SK-N-DZ (cell line): Measurements from ENCODE around the gene ARHGAP9. TPM values are rescaled to one million over a fixed set of nuclear protein-coding genes. Genes with fewer than 3 reads are reported as not detected.

ENCODE experiments used
- DNase-seq: peaks from one replicate; pipeline ENCODE4 v3.0.0-alpha.2; 2015; ENCODE audit warnings: low spot score
- polyA plus RNA-seq, 2 experiments: library from polyadenylated mRNA; depleted of rRNA; stranded (reverse); fragments of >200 nt; gene quantifications; 2 replicates each; pipeline ENCODE4 v1.2.3, GENCODE V29; 2014

ARHGAP9 gene
- polyA plus RNA-seq (2014; cell fraction: cytosol; rRNA removed) = 7.6 and 8.1 TPM in 2 replicates
- 6.2 and 8.1 TPM in 2 replicates for polyA plus RNA-seq (2014; cell fraction: nucleus; rRNA removed)

GRCh38 chr12:57479376-57480115 lies at the start of gene ARHGAP9:
ARHGAP9 (minus strand) TSS chr12:57479866; CDS start chr12:57479406, 460 bp downstream.
- DNase-seq = no peak

GRCh38 chr12:57528831-57529555 lies 49.3 kb upstream of the ARHGAP9 start:
- no peak for DNase-seq

GRCh38 chr12:57528176-57528575 lies 48.5 kb upstream of the ARHGAP9 start:
- DNase-seq = no peak

- no peak for DNase-seq
Observed at GRCh38 chr12:57527184-57527583, 47.5 kb upstream of the ARHGAP9 start.

GRCh38 chr12:57526477-57527126 lies 46.9 kb upstream of the ARHGAP9 start:
- no peak for DNase-seq

GRCh38 chr12:57525615-57526383 lies 46.1 kb upstream of the ARHGAP9 start:
- DNase-seq = no peak

GRCh38 chr12:57524814-57525614 lies 45.3 kb upstream of the ARHGAP9 start:
- peak; percentile 48 for DNase-seq

- DNase-seq = no peak
Observed at GRCh38 chr12:57523706-57524614, 44.3 kb upstream of the ARHGAP9 start.

GRCh38 chr12:57522887-57523705 lies 43.4 kb upstream of the ARHGAP9 start:
- peak; percentile 62 for DNase-seq

- DNase-seq = peak; percentile 89
Observed at GRCh38 chr12:57522011-57522886, 42.6 kb upstream of the ARHGAP9 start, which contains the start of gene MBD6. MBD6 (plus strand) TSS chr12:57522824; CDS start chr12:57524304, 1,480 bp downstream.

GRCh38 chr12:57521525-57522010 lies 41.9 kb upstream of the ARHGAP9 start:
- peak; percentile 81 for DNase-seq

GRCh38 chr12:57520053-57520818 lies 40.6 kb upstream of the ARHGAP9 start, which contains the start of gene DDIT3:
DDIT3 (minus strand) TSS chr12:57520514; CDS start chr12:57517406, 3,108 bp downstream.
- peak; percentile 99 for DNase-seq

GRCh38 chr12:57519796-57520052 lies 40.1 kb upstream of the ARHGAP9 start:
- DNase-seq = peak; percentile 62

GRCh38 chr12:57518920-57519795 lies 39.5 kb upstream of the ARHGAP9 start:
- DNase-seq = no peak

GRCh38 chr12:57518176-57518919 lies 38.7 kb upstream of the ARHGAP9 start:
- no peak for DNase-seq
